PC-9 (cell line): ENCODE measurements around the gene PGF. TPM values are rescaled to one million over a fixed set of nuclear protein-coding genes. Genes with fewer than 3 reads are reported as not detected.
"Not testable (repeated sequence)": the region's sequence is repeated elsewhere in the genome, so short reads cannot be mapped to it uniquely, and the experiment has no call there.

Experiments used
- BruUV-seq: library from RNA; stranded (reverse); fragments of 400-500 nt; replicated peaks from 2 replicates; lab custom pipeline; 2021; lab: Mats Ljungman, UMichigan
- CTCF ChIA-PET: fragments of 300-600 bp; sonication (Branson Sonifier 250); formaldehyde crosslinking; loops from one replicate; lab custom pipeline; 2022; ENCODE audit warnings: antibody characterized with exemption; lab: Charles Lee
- POLR2A ChIA-PET: fragments of 300-600 bp; sonication (Branson Sonifier 250); formaldehyde crosslinking; loops from one replicate; lab custom pipeline; 2022; ENCODE audit warnings: antibody characterized with exemption; ENCODE audit not compliant: unreplicated experiment; lab: Charles Lee
- DNase-seq, 2 experiments: peaks; one replicate each; pipeline versions ENCODE4 v3.0.0 to v3.0.0-alpha.2; 2015 to 2022; ENCODE audit warnings: mixed read lengths in 1 of 2
- H2AFZ ChIP-seq: fragments of 200-600 bp; sonication (generic); 2 replicates; pipeline ENCODE4 v1.8.1; 2017; ENCODE audit warnings: antibody characterized with exemption
- H3F3A ChIP-seq: fragments of 200-600 bp; sonication (generic); 2 replicates; pipeline ENCODE4 v1.8.1; 2017; ENCODE audit warnings: antibody characterized with exemption, mild to moderate bottlenecking, low read depth; ENCODE audit not compliant: insufficient read depth
- H3K27ac ChIP-seq: fragments of 200-600 bp; sonication (generic); 2 replicates; pipeline ENCODE4 v1.6.1; 2016; ENCODE audit warnings: mixed run types
- H3K27me3 ChIP-seq: fragments of 200-600 bp; sonication (generic); 2 replicates; pipeline ENCODE4 v1.6.1; 2016; ENCODE audit warnings: low read depth, mixed run types; ENCODE audit not compliant: insufficient read depth
- H3K36me3 ChIP-seq: fragments of 200-600 bp; sonication (generic); 2 replicates; pipeline ENCODE4 v1.6.1; 2016; ENCODE audit warnings: low read depth, mixed run types
- H3K4me1 ChIP-seq: fragments of 200-600 bp; sonication (generic); replicated peaks from 2 replicates; pipeline ENCODE4 v1.6.1; 2016; ENCODE audit warnings: mixed run types; ENCODE audit not compliant: insufficient read depth
- H3K4me2 ChIP-seq: fragments of 200-600 bp; sonication (generic); 2 replicates; pipeline ENCODE4 v1.6.1; 2017; ENCODE audit warnings: mixed run types
- H3K4me3 ChIP-seq: fragments of 200-600 bp; sonication (generic); 2 replicates; pipeline ENCODE4 v1.6.1; 2016; ENCODE audit warnings: mixed run types
- H3K79me2 ChIP-seq: fragments of 200-600 bp; sonication (generic); 2 replicates; pipeline ENCODE4 v1.6.1; 2017; ENCODE audit warnings: low read depth, mixed run types
- H3K9me2 ChIP-seq: fragments of 200-600 bp; sonication (generic); 2 replicates; pipeline ENCODE4 v1.8.1; 2017; ENCODE audit warnings: mild to moderate bottlenecking; ENCODE audit not compliant: insufficient read depth
- H3K9me3 ChIP-seq: fragments of 200-600 bp; sonication (generic); 2 replicates; pipeline ENCODE4 v1.8.1; 2016; ENCODE audit warnings: low read depth; ENCODE audit not compliant: insufficient read depth
- H4K20me1 ChIP-seq: fragments of 200-600 bp; sonication (generic); 2 replicates; pipeline ENCODE4 v1.8.1; 2017; ENCODE audit not compliant: insufficient read depth
- CTCF ChIP-seq: fragments of 200-600 bp; sonication (generic); conservative IDR thresholded peaks from 2 replicates; pipeline ENCODE4 v1.6.1; 2017; ENCODE audit warnings: mixed run types, antibody characterized with exemption, mild to moderate bottlenecking, moderate library complexity
- EZH2 ChIP-seq: fragments of 200-600 bp; sonication (generic); IDR thresholded peaks from 2 replicates; pipeline ENCODE4 v1.8.0; 2017; ENCODE audit warnings: antibody characterized with exemption, low read depth
- intact Hi-C: fragments of 100-400 bp; cut with micrococcal nuclease; formaldehyde crosslinking; loops from one replicate; pipeline ENCODE4 v1.10.0; 2022; ENCODE audit not compliant: unreplicated experiment
- total RNA-seq: library from RNA; stranded (reverse); gene quantifications from 2 replicates; pipeline ENCODE4 v1.2.3, GENCODE V29; 2021

The PGF gene
- total RNA-seq, 1 experiment from 2014 or later, result 11.7 TPM

- H4K20me1 ChIP-seq, result no peaks in the 10 kb centered on the region
- no peaks in the 10 kb centered on the region for H3K9me2 ChIP-seq
- peak within 1 kb of the TSS; percentile 96 for H3K4me2 ChIP-seq
- no peaks in the 10 kb centered on the region for H3K27me3 ChIP-seq
- DNase-seq, result peak; percentile 97 to 100
- peaks cover 24% of the 10 kb centered on the region for H3K79me2 ChIP-seq
- H3K4me1 ChIP-seq, result peaks cover 24% of the 10 kb centered on the region
- 0 out of 2 replicates have a peak within 1 kb of the TSS, but pooled peaks have one; percentile 10 for H3K27ac ChIP-seq
- intact Hi-C loops, result loop anchor here (1.0 to 2.0 kb wide), 6 partner anchors 14 to 67 kb away; partner anchors contain the start of genes MLH3, PGF and ZC2HC1C
- peak within 1 kb of the TSS; percentile 94 for H2AFZ ChIP-seq
- ChIA-PET CTCF (interaction anchor here (0.6 to 1.2 kb wide), 5 partner anchors 19 to 63 kb away, joined by 3 to 4 read pairs (median 3); no protein-coding TSS in a partner anchor), POLR2A (interaction anchor here (0.5 to 1.4 kb wide), 12 partner anchors 20 to 927 kb away, joined by 3 to 6 read pairs (median 4); no protein-coding TSS in a partner anchor)
- no peaks in the 10 kb centered on the region for H3K9me3 ChIP-seq
- peaks cover 29% of the 10 kb centered on the region for H3K36me3 ChIP-seq
- peaks cover 36% of the 10 kb centered on the region for H3F3A ChIP-seq
- TF ChIP-seq EZH2, result no peak
- TF ChIP-seq CTCF, result peak; percentile 22; the same call in 1 of the 2 replicates
- H3K4me3 ChIP-seq, result peak within 1 kb of the TSS; percentile 79
- BruUV-seq, result no TSS peak
These were observed 47.2 kb upstream of the PGF start, which contains the start of gene EIF2B2 for GRCh38 chr14:75002392-75003249. Gene EIF2B2 (plus strand): TSS chr14:75002921. CDS start chr14:75002991, 70 bp downstream.

GRCh38 chr14:75001899-75002298, 46.5 kb upstream of the PGF start:
- Histone ChIP-seq H4K20me1 (no peaks in the 10 kb centered on the region), H3K4me2 (peak overlapping the region; percentile 96), H3K27me3 (no peaks in the 10 kb centered on the region), H3K27ac (0 out of 2 replicates have a peak overlapping the region, but pooled peaks have one; percentile 10), H3K79me2 (peaks cover 24% of the 10 kb centered on the region), H3K4me3 (peak overlapping the region; percentile 79), H3K9me2 (no peaks in the 10 kb centered on the region), H3F3A (peaks cover 33% of the 10 kb centered on the region), H3K9me3 (no peaks in the 10 kb centered on the region), H3K4me1 (peaks cover 24% of the 10 kb centered on the region), H2AFZ (peak overlapping the region; percentile 94), H3K36me3 (peaks cover 23% of the 10 kb centered on the region)
- intact Hi-C loops, result loop anchor here (1.0 to 2.0 kb wide), 6 partner anchors 14 to 67 kb away; partner anchors contain the start of genes MLH3, PGF and ZC2HC1C
- DNase-seq, result no peak
- ChIA-PET CTCF (interaction anchor here (1.0 kb wide), 1 partner anchor 56 kb away, joined by 4 read pairs; no protein-coding TSS in a partner anchor), POLR2A (interaction anchor here (0.5 to 0.6 kb wide), 4 partner anchors 47 to 513 kb away, joined by 3 to 6 read pairs (median 3); partner anchors contain the start of gene PGF)
- no peak for TF ChIP-seq EZH2
- TF ChIP-seq CTCF, result no peak
- no TSS peak for BruUV-seq

GRCh38 chr14:75001261-75001660, 45.9 kb upstream of the PGF start:
- peaks cover 16% of the 10 kb centered on the region for H3K36me3 ChIP-seq
- ChIA-PET CTCF (no interaction called here), POLR2A (no interaction called here)
- TF ChIP-seq CTCF, result no peak
- TF ChIP-seq EZH2, result no peak
- H3K4me3 ChIP-seq, result no peak overlapping the region
- no peak overlapping the region for H3K4me2 ChIP-seq
- peaks cover 5% of the 10 kb centered on the region; the same call in 1 of the 2 replicates for H3K9me3 ChIP-seq
- no peaks in the 10 kb centered on the region for H3K9me2 ChIP-seq
- H2AFZ ChIP-seq, result no peak overlapping the region
- peaks cover 26% of the 10 kb centered on the region for H3F3A ChIP-seq
- H3K4me1 ChIP-seq, result peaks cover 24% of the 10 kb centered on the region
- no peaks in the 10 kb centered on the region for H4K20me1 ChIP-seq
- no peak overlapping the region for H3K27ac ChIP-seq
- no TSS peak for BruUV-seq
- H3K27me3 ChIP-seq, result no peaks in the 10 kb centered on the region
- DNase-seq, result no peak
- H3K79me2 ChIP-seq, result peaks cover 24% of the 10 kb centered on the region
- intact Hi-C loops, result no loop called here

- DNase-seq, POLR2A ChIA-PET, BruUV-seq: not testable (repeated sequence)
These were observed 40.4 kb upstream of the PGF start for GRCh38 chr14:74995781-74996180.

More at GRCh38 chr14:74995781-74996180, 40.4 kb upstream of the PGF start:
- H3K79me2 ChIP-seq, H3K9me3 ChIP-seq, H3K27me3 ChIP-seq, intact Hi-C loops, H2AFZ ChIP-seq, H3K4me2 ChIP-seq, H3K9me2 ChIP-seq, H4K20me1 ChIP-seq, CTCF ChIA-PET, H3F3A ChIP-seq, H3K4me3 ChIP-seq, H3K36me3 ChIP-seq, H3K27ac ChIP-seq: not testable (repeated sequence)
- H3K4me1 ChIP-seq, result peaks cover 13% of the 10 kb centered on the region
